NCI-H2196 treated with DMSO at 0.1 percent for 48 hours (cell line): Measurements from ENCODE around the gene PHTF2.

Experiments
- DNase-seq: peaks from one replicate; lab custom pipeline; 2025; ENCODE audit not compliant: unreplicated experiment; lab: John Stamatoyannopoulos, UW

PHTF2 gene

DNA sequence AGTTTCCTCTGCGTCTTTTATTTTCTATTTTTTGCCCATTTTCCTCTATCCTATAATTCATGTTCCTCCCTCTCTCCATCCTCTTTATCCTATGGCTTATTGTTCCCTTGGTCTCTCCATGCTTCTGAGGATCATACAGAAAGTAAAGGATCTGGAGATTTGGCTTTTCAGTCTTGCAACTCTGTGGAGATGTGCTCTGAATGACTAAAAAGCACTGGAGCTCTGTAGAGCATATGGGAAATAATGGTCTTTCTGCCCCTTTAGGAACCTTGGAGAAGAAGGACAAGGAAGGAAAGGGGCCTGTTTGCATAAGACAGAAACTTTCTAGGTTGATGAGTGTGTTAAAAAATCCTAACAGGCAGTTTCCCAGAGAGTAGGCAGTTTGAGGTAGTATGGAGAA is 120.1 kb downstream of the PHTF2 start:
- no peak for DNase-seq

DNA sequence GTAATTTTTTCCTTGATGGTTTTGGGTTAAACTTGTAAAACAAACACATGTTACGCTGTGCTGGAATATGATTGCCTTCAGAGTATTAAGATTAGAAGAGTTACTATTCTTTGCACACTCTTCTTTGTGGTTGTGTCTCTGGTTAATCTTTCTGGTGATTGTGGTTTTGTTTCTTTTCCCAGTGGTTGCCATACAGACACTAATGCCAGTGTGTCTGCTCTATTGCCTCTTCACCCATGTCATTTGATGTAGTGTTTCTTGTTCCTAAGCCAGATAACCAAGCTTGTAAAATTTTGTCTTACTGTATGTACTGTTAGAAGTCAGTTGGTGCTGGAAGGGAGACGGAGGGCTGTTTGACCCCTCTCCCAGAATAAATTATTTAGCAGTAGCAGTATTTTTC is 124.8 kb downstream of the PHTF2 start:
- no peak for DNase-seq

DNA sequence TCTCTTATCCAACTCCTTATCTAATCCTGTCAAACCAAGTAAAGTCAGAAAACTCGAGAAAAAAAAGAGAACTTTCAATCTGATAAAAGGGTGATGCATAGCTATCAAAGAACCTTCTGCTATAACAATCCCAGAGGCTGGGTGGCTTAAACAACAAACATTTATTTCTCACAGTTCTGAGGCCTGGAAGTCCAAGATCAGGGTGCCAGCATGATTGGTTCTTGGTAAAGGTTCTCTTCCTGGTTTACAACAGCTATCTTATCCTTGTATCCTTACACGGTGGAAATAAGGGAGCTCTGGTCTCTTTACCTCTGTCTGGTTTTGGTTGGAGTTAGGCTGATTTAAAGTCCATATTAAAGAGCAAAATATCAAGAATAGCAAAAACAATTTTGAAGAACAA is 131.9 kb downstream of the PHTF2 start:
- DNase-seq: no peak

DNA sequence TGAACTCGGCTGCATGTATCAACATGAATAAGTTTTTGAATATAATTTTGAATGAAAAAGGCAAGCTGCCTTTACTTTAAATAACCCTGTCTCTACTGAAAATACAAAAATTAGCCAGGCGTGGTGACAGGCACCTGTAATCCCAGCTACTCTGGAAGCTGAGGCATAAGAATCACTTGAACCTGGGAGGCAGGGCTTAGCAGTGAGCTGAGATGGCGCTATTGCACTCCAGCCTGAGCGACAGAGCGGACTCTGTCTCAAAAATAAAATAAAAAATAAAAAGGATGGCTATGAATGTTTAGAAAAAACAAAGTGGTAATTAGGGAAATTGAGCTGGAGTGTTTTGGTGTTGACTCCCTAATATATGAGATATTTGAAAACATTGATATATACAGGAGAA is 133.3 kb downstream of the PHTF2 start:
- no peak for DNase-seq

DNA sequence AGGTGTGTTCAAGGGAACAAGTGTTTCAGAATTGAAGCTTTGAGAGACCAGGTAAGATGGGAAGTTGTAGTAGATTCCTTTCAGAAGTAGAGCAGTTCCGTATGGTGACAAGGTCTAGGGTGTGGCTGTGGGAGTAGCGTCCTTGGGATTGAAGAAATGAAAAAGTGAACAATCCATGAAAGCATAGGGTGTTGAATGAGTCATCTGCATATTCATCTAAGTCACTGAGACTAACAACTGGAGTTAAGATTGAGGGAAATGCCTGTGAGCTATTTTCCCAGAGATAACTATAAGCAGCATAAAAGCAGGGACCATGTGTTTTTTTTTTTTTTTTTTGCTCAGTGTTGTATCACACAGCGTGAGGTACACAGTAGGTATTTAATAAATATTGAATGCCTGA is 134.8 kb downstream of the PHTF2 start:
- DNase-seq: no peak

DNA sequence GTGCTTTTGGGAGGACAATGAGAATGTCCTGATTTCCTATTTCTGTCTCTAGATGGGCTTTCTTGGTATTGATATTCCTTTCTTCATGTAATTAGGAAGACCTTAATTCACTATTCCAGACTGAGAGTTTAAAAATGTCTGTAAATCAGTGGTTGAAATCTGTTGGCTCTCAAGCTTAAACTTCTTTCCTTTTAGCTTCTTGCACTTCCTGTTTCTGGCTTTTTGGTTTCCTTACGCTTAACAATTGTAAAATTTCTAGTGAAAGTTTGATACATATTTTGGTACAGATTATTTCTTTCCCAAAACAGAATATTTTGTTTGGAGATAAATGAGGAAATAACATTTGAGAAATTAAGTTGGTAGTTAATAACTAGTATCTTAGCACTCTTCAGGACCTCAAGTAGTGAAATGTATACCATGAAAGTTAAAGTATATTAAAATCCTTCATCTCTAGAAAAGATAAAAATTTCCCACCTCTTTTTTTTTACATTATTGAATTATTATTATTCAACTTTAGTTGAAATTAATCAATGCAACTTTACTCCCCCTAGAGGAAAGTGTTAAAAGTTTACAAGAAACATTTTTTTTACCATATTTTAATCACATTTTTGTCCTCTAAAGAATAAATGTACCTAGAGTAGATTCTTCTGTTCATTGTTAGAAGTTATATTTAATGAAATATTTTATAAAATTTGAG is 137.2 kb downstream of the PHTF2 start:
- no peak for DNase-seq

DNA sequence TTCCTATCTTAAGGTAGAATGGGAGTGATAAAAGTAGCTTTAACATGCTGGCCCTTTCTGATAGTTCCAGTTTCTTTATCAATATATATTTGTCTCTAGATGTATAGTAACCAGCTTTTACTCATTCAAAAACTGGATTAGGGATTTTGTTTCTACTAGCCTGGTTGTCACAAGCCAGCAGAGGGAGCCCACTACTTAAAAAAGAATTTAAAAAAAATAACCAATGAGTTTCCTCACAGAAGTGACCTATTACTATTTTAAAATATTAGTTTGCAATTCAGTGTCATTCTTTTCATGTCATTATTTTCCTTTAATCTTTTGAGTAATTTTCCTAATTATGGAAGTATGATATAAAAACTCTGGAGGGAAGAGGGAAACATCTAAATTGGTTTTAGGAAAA is 142.1 kb downstream of the PHTF2 start:
- no peak for DNase-seq

DNA sequence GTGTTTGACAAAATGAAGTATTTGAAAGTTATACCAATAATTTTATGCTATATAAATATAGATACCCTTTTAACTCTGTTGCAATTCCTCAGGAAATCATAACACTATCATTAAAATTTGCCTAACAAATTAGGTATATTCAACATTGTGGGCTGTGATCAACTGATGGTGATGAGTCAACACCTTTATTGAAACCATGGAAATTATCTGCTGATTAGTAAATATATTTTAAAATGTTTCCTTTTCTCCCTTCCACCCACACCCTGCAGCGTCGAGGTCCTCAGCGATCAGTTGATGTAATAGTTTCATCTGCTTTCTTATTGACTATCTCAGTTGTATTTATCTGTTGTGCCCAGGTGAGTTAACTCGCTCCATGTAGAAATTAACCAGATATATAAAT is 143.9 kb downstream of the PHTF2 start:
- DNase-seq: no peak

DNA sequence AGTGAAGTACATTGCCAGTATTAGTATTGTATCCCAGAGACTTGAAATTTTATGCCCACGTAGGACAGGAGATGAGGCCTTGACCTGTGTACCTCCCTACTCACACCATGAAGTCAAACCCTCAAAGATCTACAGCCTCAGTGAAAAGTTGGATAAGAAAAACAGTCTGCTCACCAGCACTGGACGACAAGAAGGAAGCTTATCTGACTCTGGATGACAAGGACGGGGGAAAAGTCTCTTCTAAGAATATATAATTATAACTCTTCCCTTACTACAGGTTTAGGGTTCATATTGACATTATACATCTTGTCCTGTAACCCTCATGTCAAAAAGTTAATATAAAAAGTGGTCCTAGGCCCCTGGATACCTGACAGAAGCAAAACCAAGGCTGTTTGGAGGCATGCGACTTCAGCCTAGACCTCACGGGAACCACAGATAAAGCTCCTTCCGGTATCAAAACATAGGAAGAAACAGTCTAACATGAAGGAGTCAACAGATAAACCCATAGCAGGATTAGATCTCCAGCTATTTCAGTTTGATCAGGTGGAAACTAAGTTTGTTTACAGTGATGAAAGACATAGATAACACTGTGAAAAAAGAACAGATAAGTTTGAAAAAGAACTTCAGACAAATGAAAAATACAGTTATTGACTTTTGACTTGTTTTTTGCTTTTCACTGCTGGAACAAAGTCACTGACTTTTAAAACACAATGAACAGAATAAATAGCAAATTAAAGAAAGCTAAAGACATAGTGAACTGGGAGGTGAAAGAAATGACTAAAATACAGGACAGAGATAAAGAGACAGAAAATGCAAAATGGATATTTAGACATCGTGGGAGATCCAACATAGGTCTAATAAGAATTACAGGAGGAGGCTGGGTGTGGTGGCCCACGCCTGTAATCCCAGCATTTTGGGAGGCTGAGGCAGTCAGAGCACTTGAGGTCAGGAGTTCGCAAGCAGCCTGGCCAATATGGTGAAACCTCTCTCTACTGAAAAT is 145.9 kb downstream of the PHTF2 start:
- no peak for DNase-seq

DNA sequence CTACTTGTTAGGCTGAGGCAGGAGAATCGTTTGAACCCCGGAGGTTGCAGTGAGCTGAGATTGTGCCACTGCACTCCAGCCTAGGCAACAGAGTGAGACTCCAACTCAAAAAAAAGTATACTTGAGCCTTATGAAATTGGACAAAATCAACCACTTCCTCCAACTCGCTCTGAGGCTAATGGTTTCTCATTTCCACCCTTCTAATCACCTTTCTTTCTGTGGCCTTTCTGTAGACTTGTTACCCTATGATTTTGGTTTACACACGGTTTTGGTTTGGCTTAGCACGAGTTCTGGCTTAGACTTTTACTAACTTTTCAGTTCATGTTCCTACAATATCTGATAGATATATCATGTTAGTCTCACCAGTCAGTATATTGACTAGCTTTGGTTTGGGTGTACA is 152.0 kb downstream of the PHTF2 start:
- no peak for DNase-seq

DNA sequence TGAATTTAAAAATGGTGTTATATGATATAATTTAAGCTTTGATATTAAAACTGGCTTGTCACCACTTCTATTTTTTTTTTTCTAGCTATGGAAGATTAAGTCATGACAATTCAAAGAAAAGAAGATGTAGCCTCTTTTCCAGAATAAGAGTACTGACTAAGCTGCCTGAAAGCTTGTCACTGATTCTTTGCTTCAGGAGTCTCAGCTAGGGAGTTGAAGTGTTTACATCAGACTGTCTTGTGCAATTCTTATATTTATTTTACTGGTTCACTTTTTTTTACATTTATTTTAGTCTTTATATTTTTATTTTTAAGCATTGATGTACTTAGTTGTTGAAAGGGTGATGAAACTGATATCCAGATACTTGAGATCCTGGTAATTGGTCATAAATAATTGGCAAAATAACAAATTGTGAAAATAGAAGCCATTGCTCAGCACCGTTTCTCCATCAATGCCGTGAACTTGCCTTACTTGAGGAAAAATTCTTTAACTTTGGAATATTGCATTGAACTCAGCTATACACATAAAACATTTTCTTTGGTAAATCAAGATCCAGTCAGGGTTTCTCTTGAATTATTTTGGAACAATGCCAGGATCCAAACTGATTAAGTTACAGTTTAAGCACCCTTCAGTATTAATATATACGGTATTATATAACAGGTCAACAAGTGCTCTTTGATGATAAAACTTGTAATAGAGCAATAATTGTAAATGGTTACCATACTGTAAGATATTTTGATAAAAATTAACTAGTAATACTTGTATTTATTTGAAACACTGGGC is 156.4 kb downstream of the PHTF2 start:
- no peak for DNase-seq

DNA sequence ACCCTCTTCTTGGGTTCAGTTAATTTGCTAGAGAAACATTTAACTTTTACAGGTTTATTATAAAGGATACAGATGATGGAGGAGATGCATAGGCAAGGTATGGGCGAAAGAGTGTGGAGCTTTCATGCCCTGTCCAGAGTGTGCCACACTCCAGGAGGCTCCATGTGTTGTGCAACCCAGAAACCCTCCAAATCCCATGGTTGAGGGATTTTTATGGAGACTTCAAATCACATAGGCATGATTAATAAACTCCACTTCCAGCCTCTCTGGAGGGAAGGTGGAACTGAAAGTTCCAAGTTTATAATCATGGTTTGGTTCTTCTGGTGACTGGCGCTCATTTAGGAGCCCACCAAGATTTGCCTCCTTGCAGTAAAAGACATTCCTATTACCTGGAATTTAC is 159.9 kb downstream of the PHTF2 start:
- DNase-seq: no peak

DNA sequence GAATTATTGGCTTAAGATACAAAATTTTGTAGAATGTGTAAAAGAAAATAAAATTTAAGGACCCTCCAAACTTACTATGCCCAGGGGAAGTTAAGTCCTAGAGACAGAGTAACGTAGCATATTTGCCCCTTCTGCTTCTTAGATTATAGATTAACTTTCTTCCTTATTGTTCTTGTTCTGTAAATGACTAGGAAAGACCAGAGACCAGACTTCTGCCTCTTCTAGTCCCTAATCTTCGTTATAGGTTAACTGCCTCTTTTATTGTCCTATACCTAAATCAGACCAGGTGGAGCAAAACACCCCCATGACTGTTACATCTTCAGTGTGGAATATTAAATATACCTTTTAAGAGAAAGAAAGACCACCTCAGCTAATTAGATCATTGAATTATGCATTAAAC is 160.5 kb downstream of the PHTF2 start:
- no peak for DNase-seq

DNA sequence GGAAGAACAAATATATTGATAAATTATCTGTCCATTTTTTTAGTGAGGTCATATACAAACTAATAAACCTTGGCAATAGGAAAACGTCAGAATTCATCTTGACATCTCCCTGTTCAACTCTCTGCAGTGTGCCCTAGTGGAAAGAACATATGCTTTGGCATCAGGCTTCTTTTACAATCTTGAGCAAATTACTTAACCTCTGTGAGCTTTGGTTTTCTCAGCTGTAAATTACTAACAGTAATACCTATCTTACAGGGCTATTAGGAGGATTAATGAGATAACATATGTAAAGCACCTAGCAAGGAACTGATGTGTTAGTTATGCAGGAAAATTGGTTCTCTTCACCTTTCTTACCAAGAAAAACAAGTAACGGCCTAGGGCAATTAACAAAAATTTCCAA is 161.8 kb downstream of the PHTF2 start:
- DNase-seq: no peak

DNA sequence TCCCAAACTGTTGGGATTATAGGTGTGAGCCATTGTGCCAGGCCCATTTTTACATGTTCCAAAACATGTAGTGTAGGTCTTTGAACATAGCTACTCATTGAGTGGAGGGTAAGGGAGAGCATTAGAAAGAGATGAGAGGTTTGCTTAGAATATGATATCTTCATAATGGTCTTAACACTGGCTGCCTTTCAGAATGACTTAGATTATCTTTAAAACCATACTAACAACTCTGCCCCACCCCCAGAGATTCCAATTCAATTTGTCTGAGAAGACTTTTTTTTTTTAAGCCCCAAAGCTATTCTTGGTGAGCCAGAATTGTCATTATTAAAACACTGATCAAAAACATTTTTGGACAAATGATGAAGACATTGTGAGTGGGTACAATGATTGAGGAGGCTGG is 168.9 kb downstream of the PHTF2 start:
- DNase-seq: no peak

DNA sequence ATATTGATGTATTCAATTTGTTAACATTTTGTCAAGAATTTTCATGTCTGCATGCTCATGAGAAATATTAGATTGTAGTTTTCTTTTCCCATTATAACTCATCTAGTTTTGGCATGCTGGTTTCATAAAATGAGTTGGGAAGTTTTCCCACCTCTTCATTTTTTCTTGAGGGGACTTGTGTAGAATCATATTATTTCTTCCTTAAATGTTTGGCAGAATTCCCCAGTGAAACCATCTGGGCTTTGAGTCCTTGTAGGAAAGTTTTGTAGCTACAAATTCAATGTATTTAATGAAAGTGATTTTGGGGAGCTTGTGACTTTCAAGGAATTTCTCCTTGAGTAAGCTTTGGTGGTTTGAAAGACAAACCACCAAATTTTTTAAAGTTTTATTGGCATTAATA is 173.2 kb downstream of the PHTF2 start:
- no peak for DNase-seq

DNA sequence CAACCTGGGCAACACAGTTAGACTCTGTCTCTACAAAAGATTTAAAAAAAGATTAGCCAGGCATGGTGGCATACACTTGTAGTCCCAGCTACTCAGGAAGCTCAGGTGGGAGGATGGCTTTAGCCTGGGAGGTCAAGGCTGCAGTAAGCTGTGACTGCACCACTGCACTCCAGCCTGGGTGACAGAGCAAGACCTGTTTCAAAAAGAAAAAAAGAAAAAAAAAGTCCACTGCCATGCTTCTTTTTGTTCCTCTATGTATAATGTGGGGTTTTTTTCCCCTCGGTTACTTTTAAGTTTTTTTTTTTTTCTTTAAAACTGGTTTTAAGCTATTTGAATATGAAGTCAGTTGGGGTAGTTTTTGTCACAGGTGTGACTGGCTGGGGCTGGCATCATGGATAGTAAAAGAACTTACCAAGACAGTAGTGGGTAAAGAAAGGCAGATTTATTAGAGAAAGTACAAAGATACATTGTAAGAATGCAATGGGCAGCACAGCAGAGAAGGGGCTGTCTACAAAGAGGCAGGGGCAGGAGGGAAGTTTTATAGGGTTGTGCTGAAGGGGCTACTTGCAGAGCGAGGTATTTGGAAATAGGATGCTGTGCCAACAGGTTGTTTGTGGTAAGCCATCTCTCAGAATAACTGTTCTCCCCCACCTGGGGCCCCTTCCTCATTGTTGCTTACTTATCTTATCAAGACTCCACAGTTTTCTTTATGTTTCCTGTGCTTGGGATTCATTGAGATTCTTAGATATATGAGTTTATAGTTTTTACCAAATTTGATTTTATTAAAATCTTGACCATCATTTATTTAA is 177.3 kb downstream of the PHTF2 start:
- DNase-seq: no peak

DNA sequence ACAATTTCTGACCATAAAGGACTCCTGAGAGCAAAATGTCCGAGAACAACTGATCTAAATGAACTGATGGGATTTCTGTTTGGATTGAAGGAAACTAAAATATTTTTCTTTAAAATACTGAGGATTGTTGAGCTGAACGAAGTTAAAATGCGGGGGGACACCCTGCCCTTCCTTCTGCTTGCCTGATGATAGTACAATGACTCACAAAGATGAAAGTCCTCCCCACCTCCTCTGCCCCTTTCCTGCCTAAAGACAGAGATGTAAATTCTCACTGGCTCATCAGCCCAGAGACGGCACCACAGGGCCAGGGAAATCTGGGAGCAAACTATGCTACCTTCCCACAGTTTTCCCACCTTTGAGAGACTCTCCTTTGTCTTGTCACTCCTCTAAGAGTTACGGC is 180.6 kb downstream of the PHTF2 start:
- DNase-seq: no peak

DNA sequence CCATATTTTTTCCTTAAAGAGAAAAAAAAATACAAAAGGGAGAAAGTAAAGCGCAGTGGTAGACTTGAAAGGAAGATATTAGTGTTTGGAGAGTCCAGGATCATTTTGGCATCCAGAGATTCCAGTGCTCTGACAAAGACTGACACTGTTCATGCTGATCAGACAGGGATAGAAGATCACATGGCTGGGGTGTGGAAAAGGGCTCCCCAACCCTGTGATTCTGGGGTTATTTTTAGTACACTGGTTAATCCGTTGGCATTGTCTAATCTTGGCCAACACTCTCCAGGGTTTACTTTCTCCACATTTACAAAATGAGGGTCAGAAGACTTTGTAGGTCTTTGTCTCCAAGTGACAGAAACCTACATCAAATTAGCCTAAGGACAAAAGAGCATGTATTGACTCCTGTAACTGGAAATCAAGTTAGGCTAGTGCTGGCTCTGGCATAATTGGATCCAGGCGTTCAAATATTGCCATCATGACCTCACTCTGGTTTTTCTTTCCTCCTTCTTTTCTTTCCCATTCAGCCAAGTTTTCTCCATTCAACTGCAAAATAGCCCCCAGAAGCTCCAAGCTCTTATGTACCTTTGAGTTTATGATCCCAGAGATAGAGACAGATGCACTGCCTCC is 181.6 kb downstream of the PHTF2 start:
- no peak for DNase-seq

DNA sequence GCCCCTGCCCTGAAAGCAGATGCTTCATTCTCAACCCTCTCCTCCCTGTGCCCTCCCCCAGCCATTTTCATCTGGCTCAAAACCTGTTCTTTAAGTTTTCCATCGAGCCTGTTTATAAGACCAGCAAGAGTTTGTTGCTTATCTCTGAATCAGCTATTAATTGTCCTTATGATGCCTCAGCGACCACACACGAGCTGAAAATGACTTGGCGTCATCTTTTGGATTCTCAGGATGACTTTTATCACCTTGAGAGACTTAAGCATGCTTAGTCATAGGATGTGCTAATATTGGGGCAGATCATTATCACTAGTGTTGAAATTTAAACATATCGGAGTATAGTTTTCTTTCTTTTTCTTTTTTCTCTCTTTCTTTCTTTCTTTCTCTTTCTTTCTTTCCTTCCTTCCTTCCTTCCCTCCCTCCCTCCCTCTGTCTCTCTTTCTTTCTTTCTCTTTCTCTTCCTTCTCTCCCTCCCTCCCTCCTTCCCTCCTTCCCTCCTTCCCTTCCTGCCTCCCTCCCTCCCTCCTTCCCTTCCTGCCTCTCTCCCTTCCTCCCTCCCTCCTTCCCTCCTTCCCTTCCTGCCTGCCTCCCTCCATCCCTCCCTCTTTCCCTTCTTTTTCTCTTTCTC is 184.5 kb downstream of the PHTF2 start:
- DNase-seq: no peak
